Ascending aorta (tissue), 2 donors: ENCODE data around the gene SAG. TPM values are rescaled to one million over a fixed set of nuclear protein-coding genes. Genes with fewer than 3 reads are reported as not detected.
A peak's percentile ranks its signal among the peaks of the same experiment; 100 is the strongest.

Source experiments
- DNase-seq, 2 donors: peaks; one replicate each; pipeline ENCODE4 v3.0.0-alpha.2; 2019; ENCODE audit warnings: low spot score in 2 of 2
- H3K27ac ChIP-seq, 2 donors: fragments of 200-600 bp; sonication (generic); one replicate each; pipeline ENCODE4 v1.5.1; 2016 to 2017; ENCODE audit warnings: mild to moderate bottlenecking in 1 of 2
- H3K27me3 ChIP-seq: fragments of 200-600 bp; sonication (generic); one replicate; pipeline ENCODE4 v1.5.1; 2017
- H3K36me3 ChIP-seq, 2 donors: fragments of 200-600 bp; sonication (generic); one replicate each; pipeline ENCODE4 v1.5.1; 2016
- H3K4me1 ChIP-seq, 2 donors: fragments of 200-600 bp; sonication (generic); one replicate each; pipeline ENCODE4 v1.5.1; 2016 to 2017; ENCODE audit warnings: mild to moderate bottlenecking in 1 of 2
- H3K4me3 ChIP-seq, 2 donors: fragments of 200-600 bp; sonication (generic); one replicate each; pipeline ENCODE4 v1.5.1; 2016 to 2017; ENCODE audit warnings: mild to moderate bottlenecking in 1 of 2
- H3K9me3 ChIP-seq, 2 donors: fragments of 200-600 bp; sonication (generic); one replicate each; pipeline ENCODE4 v1.5.1; 2016
- CTCF ChIP-seq, 3 experiments: fragments of 200-600 bp in 2 of 3; fragments of 450-650 bp in 1 of 3; sonication (generic) in 2 of 3; IDR thresholded peaks; one replicate each; pipeline ENCODE4 v1.5.1; 2016 to 2019; ENCODE audit warnings: antibody characterized with exemption in 3 of 3, mild to moderate bottlenecking in 1 of 3, moderate library complexity in 1 of 3
- intact Hi-C: fragments of 100-400 bp; cut with DNase I; formaldehyde crosslinking; loops from one replicate; pipeline ENCODE4 v1.15.1; 2023
- total RNA-seq: library from RNA; depleted of rRNA; stranded (reverse); fragments of >200 nt; gene quantifications from one replicate; pipeline ENCODE4 v1.1.0, GENCODE V29; 2016

Gene SAG
- total RNA-seq, 1 donor from 2014 or later = not detected

GRCh38 chr2:233389601-233390125, 82.0 kb downstream of the SAG start:
- H3K9me3 ChIP-seq = no peaks in the 10 kb centered on the region
- no peaks in the 10 kb centered on the region for H3K27me3 ChIP-seq
- no peak for TF ChIP-seq CTCF (IDR thresholded peaks at IDR 0.05)
- peaks cover 11 to 25% of the 10 kb centered on the region in 2 donors for H3K4me1 ChIP-seq
- H3K27ac ChIP-seq = no peak overlapping the region
- peak in 1 of 2 donors; percentile 40 for DNase-seq
- H3K36me3 ChIP-seq = no peaks in the 10 kb centered on the region
- H3K4me3 ChIP-seq = no peak overlapping the region
- intact Hi-C loops = loop anchor here (5.0 kb wide), 2 partner anchors 33 to 53 kb away; no protein-coding TSS in a partner anchor

DNA sequence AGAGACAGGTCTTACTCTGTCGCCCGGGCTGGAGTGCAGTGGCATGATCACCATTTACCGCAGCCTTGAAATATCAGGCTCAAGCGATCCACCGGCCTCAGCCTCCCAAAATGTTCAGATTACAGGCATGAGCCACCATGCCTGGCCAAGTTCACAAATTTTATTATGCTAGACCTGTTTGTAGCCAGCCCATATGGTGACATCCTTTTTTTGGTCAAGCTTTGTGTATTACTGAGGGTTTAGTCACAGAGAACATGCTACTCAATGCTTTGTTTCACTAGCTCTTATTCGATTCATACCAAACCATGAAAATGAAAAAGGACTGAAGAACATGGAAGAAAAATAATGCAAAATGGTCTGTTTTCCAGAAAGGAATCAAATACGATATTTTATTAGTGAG, 88.1 kb downstream of the SAG start:
- TF ChIP-seq CTCF (IDR thresholded peaks at IDR 0.05) = no peak
- peak in 1 of 2 donors; percentile 13 for DNase-seq
- Histone ChIP-seq H3K4me3 (no peak overlapping the region), H3K27ac (no peak overlapping the region), H3K27me3 (no peaks in the 10 kb centered on the region), H3K9me3 (no peaks in the 10 kb centered on the region), H3K4me1 (no peaks in the 10 kb centered on the region), H3K36me3 (peaks cover 0 to 3% of the 10 kb centered on the region in 2 donors)
- intact Hi-C loops = no loop called here

Other genes starting within 250 kb of the SAG start
- 21.7 TPM for gene INPP5D, start 247.5 kb upstream of the SAG start, total RNA-seq
- 28.1 TPM for gene ATG16L1, start 56.1 kb upstream of the SAG start, total RNA-seq
- gene DGKD, start 46.7 kb downstream of the SAG start, total RNA-seq = 28.3 TPM